Measurements from ENCODE around the gene TMEM200C. TPM values are rescaled to one million over a fixed set of nuclear protein-coding genes. Genes with fewer than 3 reads are reported as not detected.

Gene TMEM200C
- total and polyA plus RNA-seq, 9 of the 15 experiments (the other 6 are each of a cell fraction or from before 2014, with no cell fraction given): 0.04 TPM; not detected in 8

- H3K4me1 ChIP-seq (replicated peaks in 1 of 2; ENCODE audit: control insufficient read depth in 2 of 2, insufficient read depth in 2 of 2, low read length in 2 of 2): peaks cover 0 to 9% of the 10 kb centered on the region in 2 experiments; a peak in 1 of 5 replicates
- intact Hi-C loops (cut with micrococcal nuclease) (no loop called here), in situ Hi-C loops (cut with MboI) (no loop called here)
- DNase-seq (ENCODE audit: extremely low read depth in 1 of 4, low spot score in 3 of 4): no peak
- H3K4me2 ChIP-seq (ENCODE audit: insufficient read depth, low read length): no peak overlapping the region
- H3K4me3 ChIP-seq: no peak overlapping the region
- CTCF ChIA-PET (ENCODE audit: low intra/inter-chr PET ratio): no interaction called here
- no peak overlapping the region for H3K9ac ChIP-seq (ENCODE audit: insufficient read depth in 1 of 2, low read depth in 2 of 2, low read length in 2 of 2)
- no peaks in the 10 kb centered on the region for H3K79me2 ChIP-seq (ENCODE audit: control insufficient read depth, insufficient read depth, low read length)
- no peak; the same call in 1 of the 3 replicates for ATAC-seq
- H3K27ac ChIP-seq (ENCODE audit: extremely low read depth, low read depth, low read length): no peak overlapping the region
- no peak for TF ChIP-seq PHB (CRISPR knock-in tag; IDR thresholded peaks at IDR 0.05)
- no peak for TF ChIP-seq BMI1 (IDR thresholded peaks at IDR 0.05; ENCODE audit: low read length)
- TF ChIP-seq CBX3 (IDR thresholded peaks at IDR 0.05; ENCODE audit: borderline replicate concordance in 1 of 2, low read length in 2 of 2): no peak
- H2AFZ ChIP-seq (ENCODE audit: low read depth, low read length): no peak overlapping the region
- WGBS (ENCODE audit: insufficient coverage, low coverage, missing lambda C conversion rate): under 1% methylated on average over 30 of the region's 41 CpGs
- H3K9me1 ChIP-seq (ENCODE audit: control insufficient read depth, insufficient read depth, low read length): no peaks in the 10 kb centered on the region
- FAIRE-seq: no peak
- H4K20me1 ChIP-seq (replicated peaks; ENCODE audit: control insufficient read depth, insufficient read depth, low read length): no peaks in the 10 kb centered on the region
- H3K27me3 ChIP-seq (ENCODE audit: control insufficient read depth in 2 of 2, insufficient read depth in 2 of 2, low read length in 2 of 2): no peaks in the 10 kb centered on the region; a peak in 1 of 5 replicates
- no TSS peak for BruUV-seq (replicated peaks)
- H3K36me3 ChIP-seq (ENCODE audit: control insufficient read depth, insufficient read depth, low read length): no peaks in the 10 kb centered on the region
- POLR2A ChIA-PET: no interaction called here
- no peaks in the 10 kb centered on the region for H3K9me3 ChIP-seq (replicated peaks; ENCODE audit: control insufficient read depth, insufficient read depth, low read depth, low read length)
Measured at GRCh38 chr18:5895876-5896740, 786 bp upstream of the TMEM200C start.

GRCh38 chr18:5894611-5895298 lies 567 bp downstream of the TMEM200C start:
- CTCF ChIA-PET (ENCODE audit: low intra/inter-chr PET ratio): no interaction called here
- Histone ChIP-seq H3K79me2 (ENCODE audit: control insufficient read depth, insufficient read depth, low read length) (no peaks in the 10 kb centered on the region), H3K27me3 (ENCODE audit: control insufficient read depth in 2 of 2, insufficient read depth in 2 of 2, low read length in 2 of 2) (no peaks in the 10 kb centered on the region; a peak in 1 of 5 replicates), H3K4me3 (no peak overlapping the region), H3K9me3 (replicated peaks; ENCODE audit: control insufficient read depth, insufficient read depth, low read depth, low read length) (no peaks in the 10 kb centered on the region), H3K9me1 (ENCODE audit: control insufficient read depth, insufficient read depth, low read length) (no peaks in the 10 kb centered on the region), H3K4me1 (replicated peaks in 1 of 2; ENCODE audit: control insufficient read depth in 2 of 2, insufficient read depth in 2 of 2, low read length in 2 of 2) (peaks cover 0 to 9% of the 10 kb centered on the region in 2 experiments; a peak in 1 of 5 replicates), H4K20me1 (replicated peaks; ENCODE audit: control insufficient read depth, insufficient read depth, low read length) (no peaks in the 10 kb centered on the region), H3K27ac (ENCODE audit: extremely low read depth, low read depth, low read length) (no peak overlapping the region), H3K9ac (ENCODE audit: insufficient read depth in 1 of 2, low read depth in 2 of 2, low read length in 2 of 2) (no peak overlapping the region), H3K4me2 (ENCODE audit: insufficient read depth, low read length) (no peak overlapping the region), H2AFZ (ENCODE audit: low read depth, low read length) (no peak overlapping the region), H3K36me3 (ENCODE audit: control insufficient read depth, insufficient read depth, low read length) (no peaks in the 10 kb centered on the region)
- intact Hi-C loops (cut with micrococcal nuclease) (no loop called here), in situ Hi-C loops (cut with MboI) (no loop called here)
- no TSS peak for BruUV-seq (replicated peaks)
- no peak for ATAC-seq
- FAIRE-seq: no peak
- POLR2A ChIA-PET: no interaction called here
- DNase-seq (ENCODE audit: extremely low read depth in 1 of 4, low spot score in 3 of 4): no peak
- 4% methylated on average over 28 of the region's 56 CpGs for WGBS (ENCODE audit: insufficient coverage, low coverage, missing lambda C conversion rate)
- TF ChIP-seq, protein P1, sequence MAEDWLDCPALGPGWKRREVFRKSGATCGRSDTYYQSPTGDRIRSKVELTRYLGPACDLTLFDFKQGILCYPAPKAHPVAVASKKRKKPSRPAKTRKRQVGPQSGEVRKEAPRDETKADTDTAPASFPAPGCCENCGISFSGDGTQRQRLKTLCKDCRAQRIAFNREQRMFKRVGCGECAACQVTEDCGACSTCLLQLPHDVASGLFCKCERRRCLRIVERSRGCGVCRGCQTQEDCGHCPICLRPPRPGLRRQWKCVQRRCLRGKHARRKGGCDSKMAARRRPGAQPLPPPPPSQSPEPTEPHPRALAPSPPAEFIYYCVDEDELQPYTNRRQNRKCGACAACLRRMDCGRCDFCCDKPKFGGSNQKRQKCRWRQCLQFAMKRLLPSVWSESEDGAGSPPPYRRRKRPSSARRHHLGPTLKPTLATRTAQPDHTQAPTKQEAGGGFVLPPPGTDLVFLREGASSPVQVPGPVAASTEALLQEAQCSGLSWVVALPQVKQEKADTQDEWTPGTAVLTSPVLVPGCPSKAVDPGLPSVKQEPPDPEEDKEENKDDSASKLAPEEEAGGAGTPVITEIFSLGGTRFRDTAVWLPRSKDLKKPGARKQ (CRISPR knock-in tag; IDR thresholded peaks at IDR 0.05): no peak
- TF ChIP-seq ZNF347 (CRISPR knock-in tag; IDR thresholded peaks at IDR 0.05; ENCODE audit: low read depth) (no peak), SAFB2 (IDR thresholded peaks at IDR 0.05; ENCODE audit: borderline replicate concordance, low read depth, low read length, severe bottlenecking) (no peak), HMGN3 (IDR thresholded peaks at IDR 0.05; ENCODE audit: borderline replicate concordance, extremely low read depth, insufficient read length, low read depth, low read length) (no peak)
- TF ChIP-seq, protein P2, sequence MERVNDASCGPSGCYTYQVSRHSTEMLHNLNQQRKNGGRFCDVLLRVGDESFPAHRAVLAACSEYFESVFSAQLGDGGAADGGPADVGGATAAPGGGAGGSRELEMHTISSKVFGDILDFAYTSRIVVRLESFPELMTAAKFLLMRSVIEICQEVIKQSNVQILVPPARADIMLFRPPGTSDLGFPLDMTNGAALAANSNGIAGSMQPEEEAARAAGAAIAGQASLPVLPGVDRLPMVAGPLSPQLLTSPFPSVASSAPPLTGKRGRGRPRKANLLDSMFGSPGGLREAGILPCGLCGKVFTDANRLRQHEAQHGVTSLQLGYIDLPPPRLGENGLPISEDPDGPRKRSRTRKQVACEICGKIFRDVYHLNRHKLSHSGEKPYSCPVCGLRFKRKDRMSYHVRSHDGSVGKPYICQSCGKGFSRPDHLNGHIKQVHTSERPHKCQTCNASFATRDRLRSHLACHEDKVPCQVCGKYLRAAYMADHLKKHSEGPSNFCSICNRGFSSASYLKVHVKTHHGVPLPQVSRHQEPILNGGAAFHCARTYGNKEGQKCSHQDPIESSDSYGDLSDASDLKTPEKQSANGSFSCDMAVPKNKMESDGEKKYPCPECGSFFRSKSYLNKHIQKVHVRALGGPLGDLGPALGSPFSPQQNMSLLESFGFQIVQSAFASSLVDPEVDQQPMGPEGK (CRISPR knock-in tag; IDR thresholded peaks at IDR 0.05; ENCODE audit: borderline replicate concordance): no peak
